IPS-NIHi7 (cell line): Measurements from ENCODE around the gene POU2F1.
"Not testable (repeated sequence)": the region's sequence is repeated elsewhere in the genome, so short reads cannot be mapped to it uniquely, and the experiment has no call there.

Experiments used
- DNase-seq: peaks from one replicate; pipeline ENCODE4 v3.0.0; 2012; ENCODE audit warnings: mixed read lengths; ENCODE audit errors: extremely low spot score

POU2F1 gene

DNA sequence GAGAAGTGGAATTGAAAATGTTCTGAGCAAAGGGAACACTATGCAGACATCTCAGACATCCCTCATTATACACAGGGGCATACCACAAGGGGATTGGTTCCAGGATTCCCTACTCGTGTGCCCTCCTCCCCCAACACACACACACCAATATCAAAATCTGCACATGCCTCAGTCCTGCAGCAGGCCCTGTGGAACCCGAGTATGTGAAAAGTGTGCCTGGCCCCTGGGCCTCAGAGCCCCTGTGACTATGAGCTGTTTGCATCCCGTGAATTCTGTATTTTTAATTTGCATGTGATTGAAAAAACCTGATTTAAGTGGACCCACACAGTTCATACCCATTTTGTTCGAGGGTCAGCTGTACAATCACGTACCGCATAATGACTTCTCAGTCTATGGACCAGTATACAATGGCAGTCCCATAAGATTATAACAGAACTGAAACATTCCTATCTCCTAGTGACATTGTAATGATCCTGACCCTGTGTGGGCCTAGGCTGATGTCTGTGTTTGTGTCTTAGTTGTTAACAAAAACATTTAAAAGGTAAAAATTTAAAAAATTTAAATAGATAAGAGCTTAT, 11.3 kb downstream of the POU2F1 start:
- no peak for DNase-seq

- no peak for DNase-seq
Measured at GRCh38 chr1:167232801-167233200, 12.1 kb downstream of the POU2F1 start.

DNA sequence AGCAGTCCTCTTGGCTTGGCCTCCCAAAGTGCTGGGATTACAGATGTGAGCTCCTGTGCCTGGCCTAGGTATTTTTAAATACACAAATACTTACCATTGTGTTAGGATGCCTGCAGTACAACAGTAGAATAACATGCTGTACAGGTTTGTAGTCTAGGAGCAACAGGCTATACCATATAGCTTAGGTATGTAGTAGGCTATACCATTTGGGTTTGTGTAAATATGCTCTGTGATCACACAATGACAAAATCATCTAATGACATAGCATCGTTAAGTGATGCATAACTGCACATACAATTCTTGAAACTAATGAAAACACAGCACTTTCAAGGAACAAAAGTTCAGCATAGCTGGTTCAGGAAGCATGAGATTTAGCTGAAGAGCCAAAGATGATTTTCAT, 12.7 kb downstream of the POU2F1 start:
- no peak for DNase-seq

GRCh38 chr1:167237000-167237399, 16.3 kb downstream of the POU2F1 start:
- DNase-seq = no peak

DNA sequence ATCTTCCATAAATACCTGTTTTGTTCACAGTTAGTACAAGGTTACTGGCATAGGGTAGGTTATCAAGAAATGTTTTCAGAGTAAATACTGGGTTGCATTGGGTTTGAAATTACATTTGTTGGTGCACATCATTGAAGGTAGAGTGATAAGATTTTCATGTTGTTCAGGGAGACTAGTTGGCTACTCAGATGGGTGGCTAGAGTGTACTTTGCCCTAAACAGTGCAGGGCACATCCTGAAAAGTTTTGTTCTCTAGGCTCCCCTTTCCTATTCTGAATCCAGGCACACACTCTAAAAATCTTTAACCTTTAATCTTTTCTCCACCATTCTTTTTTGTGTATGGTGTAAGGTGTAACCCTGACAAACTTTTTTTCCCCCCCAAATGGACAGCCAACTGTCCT, 18.0 kb downstream of the POU2F1 start:
- DNase-seq = no peak

GRCh38 chr1:167239257-167239656, 18.6 kb downstream of the POU2F1 start:
- no peak for DNase-seq

GRCh38 chr1:167244244-167244643, 23.6 kb downstream of the POU2F1 start:
- DNase-seq = no peak

DNA sequence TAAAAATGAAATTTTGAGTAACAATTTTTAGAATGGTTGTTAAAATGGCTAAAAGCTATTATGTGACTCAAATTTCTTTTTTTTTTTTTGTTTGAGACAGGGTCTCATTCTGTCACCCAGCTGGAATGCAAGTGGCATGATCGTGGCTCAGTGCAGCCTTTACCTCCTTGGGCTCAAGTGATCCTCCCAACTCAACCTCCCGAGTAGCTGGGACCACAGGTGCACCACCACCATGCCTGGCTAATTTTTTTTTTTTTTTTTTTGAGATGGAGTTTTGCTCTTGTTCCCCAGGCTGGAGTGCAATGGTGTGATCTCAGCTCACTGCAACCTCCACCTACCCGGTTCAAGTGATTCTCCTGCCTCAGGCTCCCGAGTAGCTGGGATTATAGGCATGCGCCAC, 24.5 kb downstream of the POU2F1 start:
- not testable (repeated sequence) for DNase-seq

GRCh38 chr1:167246971-167247370, 26.3 kb downstream of the POU2F1 start:
- DNase-seq = no peak

DNA sequence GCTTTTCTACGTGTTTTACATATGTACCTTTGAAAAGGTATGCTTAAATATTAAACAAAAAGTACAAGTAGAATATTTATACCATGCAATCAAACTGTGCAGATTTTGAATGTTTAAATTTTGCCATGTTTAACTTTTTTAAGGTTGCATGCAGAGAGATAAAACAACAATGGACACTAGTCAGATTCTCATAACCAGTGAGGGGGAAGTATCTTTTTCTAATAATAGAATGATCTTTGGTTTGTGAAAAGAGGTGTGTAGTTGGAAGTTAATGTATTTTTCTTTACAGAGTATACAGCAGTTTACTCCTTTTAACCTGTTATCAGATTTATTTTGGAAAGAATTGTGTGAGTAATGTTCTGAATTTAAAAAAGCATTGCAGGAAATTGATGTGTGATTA, 27.1 kb downstream of the POU2F1 start:
- no peak for DNase-seq

DNA sequence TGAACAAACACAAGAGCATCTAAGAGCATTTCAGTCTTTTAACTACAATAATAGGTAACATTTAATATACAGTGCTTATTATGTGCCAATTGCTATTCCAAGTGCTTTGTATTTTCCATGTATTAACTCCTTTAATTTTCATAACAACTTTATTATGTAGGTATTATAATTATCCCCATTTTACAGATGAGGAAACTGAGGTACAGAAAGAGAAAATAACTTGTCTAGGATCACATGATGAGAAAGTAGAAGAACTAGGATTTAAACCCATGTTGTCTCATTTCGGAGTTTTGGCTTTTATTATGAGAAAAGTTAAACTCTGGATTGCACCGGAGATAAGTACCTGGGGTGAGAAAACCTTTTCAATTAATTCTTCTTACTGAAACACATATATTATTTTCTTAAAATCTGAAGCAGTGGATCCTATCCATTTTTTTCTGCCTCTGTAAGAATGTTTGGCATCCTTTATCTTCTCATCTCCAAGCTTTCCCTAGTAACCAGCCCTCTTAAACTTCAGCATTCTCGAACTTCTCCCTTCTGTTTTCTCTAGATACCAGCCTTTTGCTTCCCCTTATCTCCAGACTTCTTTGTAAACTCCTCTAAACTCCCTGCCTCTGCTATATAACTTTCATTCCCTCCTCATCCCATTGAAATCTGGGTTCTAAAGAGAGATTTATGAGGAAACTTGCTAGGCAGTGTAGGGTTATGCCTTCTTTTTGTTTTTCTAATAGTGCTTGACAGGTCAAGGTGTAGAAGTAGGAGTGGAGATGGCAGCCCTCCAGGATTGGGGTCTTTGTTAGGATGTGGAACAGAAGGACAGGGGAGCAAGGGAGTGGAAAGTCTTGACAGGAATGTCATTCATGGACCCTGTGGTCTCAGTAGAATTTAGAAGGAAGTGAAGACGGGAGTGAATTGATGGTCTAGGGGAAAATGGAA, 28.3 kb downstream of the POU2F1 start:
- no peak for DNase-seq

DNA sequence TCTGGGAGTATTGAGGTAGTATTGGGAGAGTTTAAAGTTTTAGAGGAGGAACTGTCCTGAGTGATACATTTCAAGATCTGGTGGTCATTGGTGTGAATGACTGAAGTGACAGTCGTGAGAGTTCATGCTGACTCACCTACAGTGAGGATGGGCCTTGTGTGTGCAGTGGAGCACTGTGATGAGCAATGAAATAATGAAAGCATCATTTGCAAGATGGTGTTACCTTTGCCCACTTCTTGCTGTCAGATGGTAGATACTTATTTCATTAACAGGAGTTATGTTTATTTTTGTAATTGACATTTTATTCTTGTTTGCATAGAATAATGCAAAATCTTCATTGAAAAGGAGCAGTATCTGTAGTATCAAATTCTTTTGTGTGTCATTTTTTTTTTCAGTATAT, 29.0 kb downstream of the POU2F1 start:
- DNase-seq = no peak

GRCh38 chr1:167250482-167250881, 29.8 kb downstream of the POU2F1 start:
- DNase-seq = no peak

GRCh38 chr1:167251472-167251871, 30.8 kb downstream of the POU2F1 start:
- no peak for DNase-seq

- DNase-seq = no peak
Measured at GRCh38 chr1:167252986-167253385, 32.3 kb downstream of the POU2F1 start.

GRCh38 chr1:167258858-167259257, 38.2 kb downstream of the POU2F1 start:
- no peak for DNase-seq

DNA sequence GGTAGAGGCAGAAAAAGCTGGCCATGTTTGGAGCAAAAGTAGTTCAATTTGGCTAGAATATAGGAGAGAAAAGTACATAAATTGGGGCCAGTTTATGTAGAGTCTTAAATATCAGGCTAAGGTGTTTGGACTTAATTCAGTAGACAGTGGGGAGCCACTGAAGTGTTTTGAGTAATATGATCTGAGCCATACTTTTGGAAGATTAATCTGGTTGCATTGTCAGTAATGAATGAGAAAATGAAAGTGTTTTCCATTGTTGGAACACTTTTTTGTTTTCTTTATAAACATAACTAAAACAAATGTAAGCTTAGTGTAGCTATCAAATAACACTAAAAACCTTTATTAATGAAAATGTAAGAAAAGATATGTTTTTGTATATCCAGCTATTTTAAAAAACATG, 42.1 kb downstream of the POU2F1 start:
- no peak for DNase-seq

DNA sequence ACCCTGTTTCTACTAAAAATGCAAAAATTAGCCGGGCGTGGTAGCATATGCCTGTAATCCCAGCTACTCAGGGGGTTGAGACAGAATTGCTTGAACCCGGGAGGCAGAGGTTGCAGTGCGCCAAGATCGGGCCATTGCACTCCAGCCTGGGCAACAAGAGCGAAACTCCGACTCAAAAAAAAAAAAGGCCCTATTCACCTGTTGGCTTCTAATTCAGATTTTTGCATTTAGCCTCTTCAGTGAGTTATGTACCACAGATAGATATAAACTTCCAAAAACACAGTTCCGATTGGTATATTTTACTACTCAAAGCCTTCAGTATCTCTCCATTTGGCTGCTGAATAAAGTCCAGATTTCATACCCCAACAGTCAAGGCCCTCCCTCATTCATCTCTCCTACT, 42.7 kb downstream of the POU2F1 start:
- DNase-seq = no peak

- no peak for DNase-seq
Measured at GRCh38 chr1:167263819-167264464, 43.3 kb downstream of the POU2F1 start.

GRCh38 chr1:167266965-167267364, 46.3 kb downstream of the POU2F1 start:
- DNase-seq = no peak

DNA sequence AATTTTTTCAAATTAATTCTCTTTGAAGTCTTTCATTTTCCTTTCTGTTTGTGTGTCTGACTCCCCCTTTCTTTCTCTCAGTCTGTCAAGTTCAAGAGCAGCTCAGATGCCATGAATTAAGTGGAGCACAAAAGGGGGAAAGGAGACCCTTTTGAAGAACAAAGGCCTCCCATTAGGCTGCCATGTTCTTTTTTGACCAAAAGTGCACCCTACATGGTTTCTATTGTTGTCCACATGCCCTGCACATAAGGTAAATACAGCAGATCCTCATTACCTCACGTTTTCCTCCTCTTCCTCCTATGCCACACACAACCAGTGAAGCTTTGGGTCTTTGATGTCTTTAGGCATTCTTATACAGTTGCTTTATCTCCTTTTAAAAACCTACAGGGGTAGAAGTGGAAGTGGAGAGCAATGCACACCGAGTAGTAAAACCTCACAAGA, 47.7 kb downstream of the POU2F1 start:
- no peak for DNase-seq

GRCh38 chr1:167270349-167271092, 49.8 kb downstream of the POU2F1 start:
- DNase-seq = no peak
